ENCODE measurements around the gene COL18A1.
A peak's percentile ranks its signal among the peaks of the same experiment; 100 is the strongest.

Gene COL18A1

GRCh38 chr21:45401916-45402900, 2.8 kb upstream of the COL18A1 start:
- DNase-seq (ENCODE audit: low spot score) = no peak

GRCh38 chr21:45403133-45403824, 1.7 kb upstream of the COL18A1 start:
- no peak for DNase-seq (ENCODE audit: low spot score)

GRCh38 chr21:45403825-45404729, 888 bp upstream of the COL18A1 start:
- DNase-seq (ENCODE audit: low spot score) = peak; percentile 68

GRCh38 chr21:45405271-45405818, 380 bp downstream of the COL18A1 start:
- peak; percentile 63 for DNase-seq (ENCODE audit: low spot score)

GRCh38 chr21:45405819-45406762, 1.1 kb downstream of the COL18A1 start:
- peak; percentile 63 for DNase-seq (ENCODE audit: low spot score)

- peak; percentile 73 for DNase-seq (ENCODE audit: low spot score)
Observed at GRCh38 chr21:45406801-45407628, 2.0 kb downstream of the COL18A1 start.

GRCh38 chr21:45407629-45408247, 2.8 kb downstream of the COL18A1 start:
- DNase-seq (ENCODE audit: low spot score) = no peak

GRCh38 chr21:45408271-45408791, 3.4 kb downstream of the COL18A1 start:
- no peak for DNase-seq (ENCODE audit: low spot score)

GRCh38 chr21:45408801-45409261, 3.9 kb downstream of the COL18A1 start:
- DNase-seq (ENCODE audit: low spot score) = no peak

- no peak for DNase-seq (ENCODE audit: low spot score)
Observed at GRCh38 chr21:45409466-45410150, 4.6 kb downstream of the COL18A1 start.

- no peak for DNase-seq (ENCODE audit: low spot score)
Observed at GRCh38 chr21:45410151-45410864, 5.3 kb downstream of the COL18A1 start.

GRCh38 chr21:45410865-45411809, 6.2 kb downstream of the COL18A1 start:
- no peak for DNase-seq (ENCODE audit: low spot score)

GRCh38 chr21:45411810-45412206, 6.8 kb downstream of the COL18A1 start:
- DNase-seq (ENCODE audit: low spot score) = no peak

- no peak for DNase-seq (ENCODE audit: low spot score)
Observed at GRCh38 chr21:45412491-45412890, 7.5 kb downstream of the COL18A1 start.

- no peak for DNase-seq (ENCODE audit: low spot score)
Observed at GRCh38 chr21:45412909-45413611, 8.1 kb downstream of the COL18A1 start.

GRCh38 chr21:45413922-45414321, 9.0 kb downstream of the COL18A1 start:
- no peak for DNase-seq (ENCODE audit: low spot score)

Data from iPS-NIHi11 (cell line).